ENCODE measurements around the gene SIT1. TPM values are rescaled to one million over a fixed set of nuclear protein-coding genes. Genes with fewer than 3 reads are reported as not detected.

The SIT1 gene
- total RNA-seq, 4 donors from 2014 or later: 0.63 to 3.8 (median 0.95) TPM

DNA sequence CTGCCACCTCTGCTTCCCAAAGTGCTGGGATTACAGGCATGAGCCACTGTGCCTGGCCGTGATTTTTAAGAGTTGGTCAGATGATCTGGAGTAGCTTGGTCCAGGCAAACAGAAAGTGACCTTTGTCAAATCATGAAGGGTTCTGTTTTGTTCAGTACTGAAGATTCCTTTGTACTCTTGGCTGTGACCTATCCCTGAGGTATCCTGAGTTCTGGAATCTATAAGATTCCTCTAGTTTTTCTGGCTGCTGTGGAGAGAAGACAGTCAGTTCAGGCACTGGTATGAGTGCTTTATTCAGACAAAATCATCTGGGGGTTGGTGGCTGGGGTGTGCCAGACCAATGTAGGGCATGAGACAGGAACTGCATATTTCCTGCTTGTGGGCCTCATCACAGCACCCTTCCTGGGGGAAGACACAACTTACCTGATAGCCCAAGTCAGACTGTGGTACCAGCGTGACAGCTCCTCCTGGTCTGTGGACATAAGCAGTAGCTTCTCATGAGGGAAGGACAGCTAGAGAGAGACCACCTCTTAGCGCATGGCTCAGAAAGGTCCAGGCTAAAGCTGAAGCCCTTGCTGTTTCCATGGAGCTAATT is 11.1 kb upstream of the SIT1 start:
- peaks cover 0 to 4% of the 10 kb centered on the region in 2 donors for H3K36me3 ChIP-seq
- no peaks in the 10 kb centered on the region for H3K9me3 ChIP-seq
- H3K27me3 ChIP-seq: no peaks in the 10 kb centered on the region
- no peak for DNase-seq
- peaks cover 16 to 26% of the 10 kb centered on the region in 2 donors for H3K4me1 ChIP-seq
- whole genome bisulfite sequencing, 2 donors: 77 to 92% methylated on average over 3 of the region's 3 CpGs
- TF ChIP-seq, protein P1, sequence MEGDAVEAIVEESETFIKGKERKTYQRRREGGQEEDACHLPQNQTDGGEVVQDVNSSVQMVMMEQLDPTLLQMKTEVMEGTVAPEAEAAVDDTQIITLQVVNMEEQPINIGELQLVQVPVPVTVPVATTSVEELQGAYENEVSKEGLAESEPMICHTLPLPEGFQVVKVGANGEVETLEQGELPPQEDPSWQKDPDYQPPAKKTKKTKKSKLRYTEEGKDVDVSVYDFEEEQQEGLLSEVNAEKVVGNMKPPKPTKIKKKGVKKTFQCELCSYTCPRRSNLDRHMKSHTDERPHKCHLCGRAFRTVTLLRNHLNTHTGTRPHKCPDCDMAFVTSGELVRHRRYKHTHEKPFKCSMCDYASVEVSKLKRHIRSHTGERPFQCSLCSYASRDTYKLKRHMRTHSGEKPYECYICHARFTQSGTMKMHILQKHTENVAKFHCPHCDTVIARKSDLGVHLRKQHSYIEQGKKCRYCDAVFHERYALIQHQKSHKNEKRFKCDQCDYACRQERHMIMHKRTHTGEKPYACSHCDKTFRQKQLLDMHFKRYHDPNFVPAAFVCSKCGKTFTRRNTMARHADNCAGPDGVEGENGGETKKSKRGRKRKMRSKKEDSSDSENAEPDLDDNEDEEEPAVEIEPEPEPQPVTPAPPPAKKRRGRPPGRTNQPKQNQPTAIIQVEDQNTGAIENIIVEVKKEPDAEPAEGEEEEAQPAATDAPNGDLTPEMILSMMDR (IDR thresholded peaks at IDR 0.05): no peak
- TF ChIP-seq POLR2A (IDR thresholded peaks at IDR 0.05): no peak
- intact Hi-C loops (cut with DNase I): no loop called here
- H3K27ac ChIP-seq: no peak overlapping the region
- H3K4me3 ChIP-seq (replicated peaks in 1 of 3): no peak overlapping the region

DNA sequence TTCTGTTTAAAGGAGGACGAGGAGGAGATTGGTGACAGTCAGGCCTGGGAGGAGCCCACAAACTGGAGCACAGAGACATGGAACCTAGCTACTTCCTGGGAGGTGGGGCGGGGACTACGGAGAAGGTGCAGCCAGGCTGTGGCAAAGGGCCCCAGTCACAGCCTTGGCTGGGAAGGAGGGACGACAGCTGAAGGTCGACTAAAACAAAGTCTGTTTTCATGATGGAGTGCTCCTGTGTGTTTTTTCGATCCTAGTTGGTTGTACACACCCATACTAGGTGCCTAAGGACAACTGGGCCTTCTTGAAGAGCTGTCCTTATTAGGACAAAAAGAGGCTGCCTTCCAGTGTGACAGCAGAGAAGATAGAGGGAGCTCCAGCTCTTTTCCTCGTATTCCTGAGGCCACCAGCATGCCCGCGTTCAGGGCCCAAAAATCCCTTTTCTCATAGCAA is 10.3 kb upstream of the SIT1 start:
- Histone ChIP-seq H3K36me3 (peaks cover 0 to 4% of the 10 kb centered on the region in 2 donors), H3K27me3 (no peaks in the 10 kb centered on the region), H3K4me1 (peaks cover 15 to 26% of the 10 kb centered on the region in 2 donors), H3K27ac (peak overlapping the region in 1 of 3 donors; percentile 40), H3K4me3 (replicated peaks in 1 of 3) (no peak overlapping the region), H3K9me3 (no peaks in the 10 kb centered on the region)
- TF ChIP-seq, protein P1 (IDR thresholded peaks at IDR 0.05): peak in 1 of 6 experiments; percentile 15
- TF ChIP-seq POLR2A (IDR thresholded peaks at IDR 0.05): no peak
- no peak for DNase-seq
- intact Hi-C loops (cut with DNase I): no loop called here
- WGBS, 2 donors: 72 to 75% methylated on average over 9 of the region's 9 CpGs

DNA sequence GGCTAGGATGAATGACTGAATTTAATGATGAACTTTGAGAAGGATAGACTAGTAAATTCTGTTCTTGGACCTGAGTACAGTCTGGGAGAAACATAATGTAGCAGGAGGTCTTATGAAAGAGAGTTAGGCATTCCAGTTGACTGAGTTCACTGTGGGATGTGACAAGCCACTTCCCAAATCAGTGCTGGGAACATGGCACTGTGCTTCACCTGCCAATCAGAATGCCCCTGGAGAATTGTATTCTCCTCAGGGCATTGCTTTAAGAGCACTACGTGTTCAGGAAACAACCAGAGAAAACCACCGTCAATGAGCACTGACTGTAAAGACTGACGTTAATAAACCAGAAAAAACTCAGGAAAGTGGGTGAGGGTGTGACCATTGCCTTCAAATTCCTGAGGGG is 8.6 kb upstream of the SIT1 start:
- Histone ChIP-seq H3K36me3 (peaks cover 0 to 4% of the 10 kb centered on the region in 2 donors), H3K9me3 (no peaks in the 10 kb centered on the region), H3K27ac (peak overlapping the region in 1 of 3 donors; percentile 100), H3K4me1 (peaks cover 7 to 20% of the 10 kb centered on the region in 2 donors), H3K27me3 (no peaks in the 10 kb centered on the region), H3K4me3 (replicated peaks in 1 of 3) (no peak overlapping the region)
- DNase-seq: no peak
- TF ChIP-seq POLR2A (IDR thresholded peaks at IDR 0.05): no peak
- TF ChIP-seq, protein P1 (IDR thresholded peaks at IDR 0.05): no peak
- intact Hi-C loops (cut with DNase I): no loop called here
- 50 to 58% methylated on average over 3 of the region's 3 CpGs for WGBS, 2 donors

DNA sequence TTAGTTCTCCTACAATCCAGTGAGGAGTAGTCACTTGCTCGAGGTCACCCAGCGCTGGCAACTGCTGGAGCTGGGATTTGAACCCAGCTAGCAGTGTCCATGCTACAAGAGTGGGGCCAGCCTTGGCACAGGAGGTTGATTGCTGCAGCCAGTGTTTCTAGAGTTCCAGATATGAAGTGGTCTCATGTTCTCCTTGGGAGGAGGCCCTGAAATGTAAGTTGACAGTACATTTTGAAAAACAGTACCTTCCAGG is 8.2 kb upstream of the SIT1 start:
- Histone ChIP-seq H3K27me3 (no peaks in the 10 kb centered on the region), H3K36me3 (peaks cover 0 to 4% of the 10 kb centered on the region in 2 donors), H3K9me3 (no peaks in the 10 kb centered on the region), H3K4me1 (peaks cover 7 to 20% of the 10 kb centered on the region in 2 donors), H3K27ac (peak overlapping the region; percentile 92 to 100 (median 100)), H3K4me3 (replicated peaks in 1 of 3) (peak overlapping the region; percentile 49 to 95 (median 90))
- DNase-seq: peak in 1 of 2 donors; percentile 35
- 0% methylated on average over 2 of the region's 2 CpGs; no CpG with 5 or more reads in 1 of the 2 donors for WGBS, 2 donors
- intact Hi-C loops (cut with DNase I): no loop called here
- TF ChIP-seq POLR2A (IDR thresholded peaks at IDR 0.05): no peak
- TF ChIP-seq, protein P1 (IDR thresholded peaks at IDR 0.05): no peak

DNA sequence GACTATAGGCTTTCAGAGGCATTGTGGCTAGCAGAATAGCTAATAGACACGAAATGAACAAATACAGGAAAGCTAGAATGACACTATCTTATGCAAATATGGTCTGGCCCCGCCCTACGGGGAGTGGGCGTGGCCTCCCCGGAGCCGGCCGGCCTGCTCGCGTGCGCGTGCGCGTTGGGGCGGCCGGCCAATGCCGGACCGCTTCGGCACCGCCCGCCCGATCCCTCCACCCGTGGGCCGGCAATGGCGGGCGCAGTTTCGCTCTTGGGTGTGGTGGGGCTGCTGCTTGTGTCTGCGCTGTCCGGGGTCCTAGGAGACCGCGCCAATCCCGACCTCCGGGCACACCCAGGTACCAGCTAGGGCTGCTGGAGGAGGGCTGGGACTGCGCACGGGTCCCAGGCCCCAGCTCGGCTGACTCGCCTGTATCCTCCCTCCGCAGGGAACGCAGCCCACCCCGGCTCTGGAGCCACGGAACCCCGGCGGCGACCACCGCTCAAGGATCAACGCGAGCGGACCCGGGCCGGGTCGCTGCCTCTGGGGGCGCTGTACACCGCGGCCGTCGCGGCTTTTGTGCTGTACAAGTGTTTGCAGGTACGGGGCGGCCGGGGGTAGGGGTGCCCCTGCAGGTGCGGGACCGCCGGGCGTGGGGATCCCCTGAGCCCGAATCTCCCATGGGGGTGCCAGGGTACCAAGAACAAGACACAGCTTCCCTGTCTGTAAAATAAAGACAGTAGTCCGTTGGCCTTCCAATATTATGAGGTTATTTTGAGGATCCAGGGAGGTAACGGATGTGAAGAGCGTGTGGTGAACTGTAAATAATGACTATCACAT is 7.6 kb upstream of the SIT1 start, which contains the start of gene CCDC107:
Gene CCDC107, plus strand, starts transcription at position 156 of the 831 bp plus-strand sequence. Its CDS starts 88 bp downstream, at position 244.
- WGBS, 2 donors: 1 to 3% methylated on average over 29 to 33 of the region's 67 CpGs
- intact Hi-C loops (cut with DNase I): no loop called here
- peaks cover 0 to 4% of the 10 kb centered on the region in 2 donors for H3K36me3 ChIP-seq
- no peaks in the 10 kb centered on the region for H3K9me3 ChIP-seq
- peaks cover 7 to 20% of the 10 kb centered on the region in 2 donors for H3K4me1 ChIP-seq
- H3K4me3 ChIP-seq (replicated peaks in 1 of 3): peak within 1 kb of the TSS; percentile 49 to 95 (median 90)
- no peaks in the 10 kb centered on the region for H3K27me3 ChIP-seq
- DNase-seq: peak; percentile 80 to 81
- peak in 1 of 2 donors; percentile 95 for TF ChIP-seq POLR2A (IDR thresholded peaks at IDR 0.05)
- TF ChIP-seq, protein P1 (IDR thresholded peaks at IDR 0.05): peak in 5 of 6 experiments; percentile 21 to 59 (median 55)
- peak within 1 kb of the TSS; percentile 92 to 100 (median 100) for H3K27ac ChIP-seq
